ENCODE results near the gene MAD1L1.

The MAD1L1 gene

GRCh38 chr7:2012981-2013380 is 219.8 kb downstream of the MAD1L1 start:
- CTCF ChIA-PET = no interaction called here
- Histone ChIP-seq H3K27me3 (replicated peaks in 2 of 5; ENCODE audit: control insufficient read depth in 4 of 5, insufficient read depth in 5 of 5, low read length in 4 of 5) (no peaks in the 10 kb centered on the region), H3K9me3 (ENCODE audit: control extremely low read depth in 1 of 5, control insufficient read depth in 4 of 5, insufficient read depth in 2 of 5, low read depth in 1 of 5, low read length in 4 of 5) (no peaks in the 10 kb centered on the region), H3K4me3 (ENCODE audit: control insufficient read depth in 1 of 7, extremely low read depth in 1 of 7, insufficient read depth in 4 of 7, low read depth in 2 of 7, low read length in 6 of 7) (no peak overlapping the region), H3K27ac (ENCODE audit: insufficient read depth in 1 of 2, low read depth in 1 of 2, low read length in 2 of 2, poor library complexity in 1 of 2, severe bottlenecking in 2 of 2) (no peak overlapping the region), H3K36me3 (ENCODE audit: control insufficient read depth in 4 of 4, insufficient read depth in 4 of 4, low read length in 3 of 4) (peaks cover 0 to 17% (median 4%) of the 10 kb centered on the region in 4 experiments), H3K4me1 (ENCODE audit: control extremely low read depth in 1 of 4, control insufficient read depth in 4 of 4, insufficient read depth in 4 of 4, low read length in 3 of 4) (peaks cover 0 to 9% (median 4%) of the 10 kb centered on the region in 4 experiments)
- DNase-seq = no peak
- POLR2A ChIA-PET = no interaction called here
- 90% methylated on average over 6 of the region's 8 CpGs for WGBS (ENCODE audit: insufficient coverage)

GRCh38 chr7:2012044-2012900 is 220.5 kb downstream of the MAD1L1 start:
- POLR2A ChIA-PET = no interaction called here

GRCh38 chr7:2011266-2012043 is 221.3 kb downstream of the MAD1L1 start:
- Histone ChIP-seq H3K4me3 (ENCODE audit: control insufficient read depth in 1 of 7, extremely low read depth in 1 of 7, insufficient read depth in 4 of 7, low read depth in 2 of 7, low read length in 6 of 7) (no peak overlapping the region), H3K27me3 (replicated peaks in 2 of 5; ENCODE audit: control insufficient read depth in 4 of 5, insufficient read depth in 5 of 5, low read length in 4 of 5) (no peaks in the 10 kb centered on the region), H3K9me3 (ENCODE audit: control extremely low read depth in 1 of 5, control insufficient read depth in 4 of 5, insufficient read depth in 2 of 5, low read depth in 1 of 5, low read length in 4 of 5) (no peaks in the 10 kb centered on the region), H3K27ac (ENCODE audit: insufficient read depth in 1 of 2, low read depth in 1 of 2, low read length in 2 of 2, poor library complexity in 1 of 2, severe bottlenecking in 2 of 2) (no peak overlapping the region), H3K36me3 (ENCODE audit: control insufficient read depth in 4 of 4, insufficient read depth in 4 of 4, low read length in 3 of 4) (peaks cover 0 to 17% (median 4%) of the 10 kb centered on the region in 4 experiments), H3K4me1 (ENCODE audit: control extremely low read depth in 1 of 4, control insufficient read depth in 4 of 4, insufficient read depth in 4 of 4, low read length in 3 of 4) (no peaks in the 10 kb centered on the region)
- WGBS (ENCODE audit: insufficient coverage) = 94% methylated on average over 16 of the region's 17 CpGs
- POLR2A ChIA-PET = no interaction called here
- CTCF ChIA-PET = no interaction called here
- no peak for DNase-seq

More at GRCh38 chr7:2012044-2012900, 220.5 kb downstream of the MAD1L1 start:
- Histone ChIP-seq H3K27me3 (replicated peaks in 2 of 5; ENCODE audit: control insufficient read depth in 4 of 5, insufficient read depth in 5 of 5, low read length in 4 of 5) (no peaks in the 10 kb centered on the region), H3K4me3 (ENCODE audit: control insufficient read depth in 1 of 7, extremely low read depth in 1 of 7, insufficient read depth in 4 of 7, low read depth in 2 of 7, low read length in 6 of 7) (no peak overlapping the region), H3K36me3 (ENCODE audit: control insufficient read depth in 4 of 4, insufficient read depth in 4 of 4, low read length in 3 of 4) (peaks cover 0 to 17% (median 4%) of the 10 kb centered on the region in 4 experiments), H3K4me1 (ENCODE audit: control extremely low read depth in 1 of 4, control insufficient read depth in 4 of 4, insufficient read depth in 4 of 4, low read length in 3 of 4) (peaks cover 0 to 1% (median 0%) of the 10 kb centered on the region in 4 experiments), H3K27ac (ENCODE audit: insufficient read depth in 1 of 2, low read depth in 1 of 2, low read length in 2 of 2, poor library complexity in 1 of 2, severe bottlenecking in 2 of 2) (no peak overlapping the region), H3K9me3 (ENCODE audit: control extremely low read depth in 1 of 5, control insufficient read depth in 4 of 5, insufficient read depth in 2 of 5, low read depth in 1 of 5, low read length in 4 of 5) (no peaks in the 10 kb centered on the region)
- CTCF ChIA-PET = no interaction called here
- no peak for DNase-seq
- 97% methylated on average over 19 of the region's 28 CpGs for WGBS (ENCODE audit: insufficient coverage)

GRCh38 chr7:2010551-2011265 is 222.0 kb downstream of the MAD1L1 start:
- no peak for DNase-seq
- ChIA-PET POLR2A (no interaction called here), CTCF (interaction anchor here (1.0 kb wide), 1 partner anchor 8 kb away, joined by 3 read pairs; no protein-coding TSS in a partner anchor)
- H3K4me3 ChIP-seq (ENCODE audit: control insufficient read depth in 1 of 7, extremely low read depth in 1 of 7, insufficient read depth in 4 of 7, low read depth in 2 of 7, low read length in 6 of 7) = no peak overlapping the region
- no peaks in the 10 kb centered on the region for H3K4me1 ChIP-seq (ENCODE audit: control extremely low read depth in 1 of 4, control insufficient read depth in 4 of 4, insufficient read depth in 4 of 4, low read length in 3 of 4)
- WGBS (ENCODE audit: insufficient coverage) = 97% methylated on average over 29 of the region's 29 CpGs
- H3K27ac ChIP-seq (ENCODE audit: insufficient read depth in 1 of 2, low read depth in 1 of 2, low read length in 2 of 2, poor library complexity in 1 of 2, severe bottlenecking in 2 of 2) = no peak overlapping the region
- no peaks in the 10 kb centered on the region for H3K9me3 ChIP-seq (ENCODE audit: control extremely low read depth in 1 of 5, control insufficient read depth in 4 of 5, insufficient read depth in 2 of 5, low read depth in 1 of 5, low read length in 4 of 5)
- H3K36me3 ChIP-seq (ENCODE audit: control insufficient read depth in 4 of 4, insufficient read depth in 4 of 4, low read length in 3 of 4) = peaks cover 0 to 17% (median 4%) of the 10 kb centered on the region in 4 experiments
- H3K27me3 ChIP-seq (replicated peaks in 2 of 5; ENCODE audit: control insufficient read depth in 4 of 5, insufficient read depth in 5 of 5, low read length in 4 of 5) = no peaks in the 10 kb centered on the region

GRCh38 chr7:2010101-2010500 is 222.6 kb downstream of the MAD1L1 start:
- POLR2A ChIA-PET = no interaction called here
- no peaks in the 10 kb centered on the region for H3K27me3 ChIP-seq (replicated peaks in 2 of 5; ENCODE audit: control insufficient read depth in 4 of 5, insufficient read depth in 5 of 5, low read length in 4 of 5)
- no peak for DNase-seq
- H3K27ac ChIP-seq (ENCODE audit: insufficient read depth in 1 of 2, low read depth in 1 of 2, low read length in 2 of 2, poor library complexity in 1 of 2, severe bottlenecking in 2 of 2) = no peak overlapping the region
- no peak overlapping the region for H3K4me3 ChIP-seq (ENCODE audit: control insufficient read depth in 1 of 7, extremely low read depth in 1 of 7, insufficient read depth in 4 of 7, low read depth in 2 of 7, low read length in 6 of 7)
- H3K9me3 ChIP-seq (ENCODE audit: control extremely low read depth in 1 of 5, control insufficient read depth in 4 of 5, insufficient read depth in 2 of 5, low read depth in 1 of 5, low read length in 4 of 5) = no peaks in the 10 kb centered on the region
- H3K36me3 ChIP-seq (ENCODE audit: control insufficient read depth in 4 of 4, insufficient read depth in 4 of 4, low read length in 3 of 4) = peaks cover 0 to 19% (median 4%) of the 10 kb centered on the region in 4 experiments
- 97% methylated on average over 12 of the region's 17 CpGs for WGBS (ENCODE audit: insufficient coverage)
- CTCF ChIA-PET = interaction anchor here (1.0 kb wide), 1 partner anchor 9 kb away, joined by 3 read pairs; no protein-coding TSS in a partner anchor
- H3K4me1 ChIP-seq (ENCODE audit: control extremely low read depth in 1 of 4, control insufficient read depth in 4 of 4, insufficient read depth in 4 of 4, low read length in 3 of 4) = no peaks in the 10 kb centered on the region

- DNase-seq = no peak
- Histone ChIP-seq H3K4me1 (ENCODE audit: control extremely low read depth in 1 of 4, control insufficient read depth in 4 of 4, insufficient read depth in 4 of 4, low read length in 3 of 4) (no peaks in the 10 kb centered on the region), H3K9me3 (ENCODE audit: control extremely low read depth in 1 of 5, control insufficient read depth in 4 of 5, insufficient read depth in 2 of 5, low read depth in 1 of 5, low read length in 4 of 5) (no peaks in the 10 kb centered on the region), H3K27ac (ENCODE audit: insufficient read depth in 1 of 2, low read depth in 1 of 2, low read length in 2 of 2, poor library complexity in 1 of 2, severe bottlenecking in 2 of 2) (no peak overlapping the region), H3K4me3 (ENCODE audit: control insufficient read depth in 1 of 7, extremely low read depth in 1 of 7, insufficient read depth in 4 of 7, low read depth in 2 of 7, low read length in 6 of 7) (no peak overlapping the region), H3K27me3 (replicated peaks in 2 of 5; ENCODE audit: control insufficient read depth in 4 of 5, insufficient read depth in 5 of 5, low read length in 4 of 5) (no peaks in the 10 kb centered on the region), H3K36me3 (ENCODE audit: control insufficient read depth in 4 of 4, insufficient read depth in 4 of 4, low read length in 3 of 4) (peaks cover 0 to 24% (median 5%) of the 10 kb centered on the region in 4 experiments)
- CTCF ChIA-PET = no interaction called here
- WGBS (ENCODE audit: insufficient coverage) = 95% methylated on average over 15 of the region's 16 CpGs
- POLR2A ChIA-PET = no interaction called here
Observed at GRCh38 chr7:2009541-2010001, 223.2 kb downstream of the MAD1L1 start.

Measured in common myeloid progenitor, CD34-positive (primary cell).